Body of pancreas (tissue), 4 donors: Measurements from ENCODE around the gene TGFB1I1.

Experiments
- CTCF ChIP-seq, 7 experiments: fragments of 450-650 bp in 4 of 7; fragments of 200-600 bp in 3 of 7; sonication (generic) in 3 of 7; IDR thresholded peaks; one replicate each; pipeline ENCODE4 v1.5.1; 2016 to 2019; ENCODE audit warnings: antibody characterized with exemption in 7 of 7
- POLR2A ChIP-seq, 3 donors: fragments of 450-650 bp; IDR thresholded peaks; one replicate each; pipeline ENCODE4 v1.6.1; 2016; ENCODE audit warnings: antibody characterized with exemption in 3 of 3, mild to moderate bottlenecking in 2 of 3

- TF ChIP-seq POLR2A (IDR thresholded peaks at IDR 0.05) (peak; percentile 37 to 58 (median 50)), CTCF (IDR thresholded peaks at IDR 0.05) (peak in 6 of 7 experiments; percentile 40 to 76 (median 68))
Measured at GRCh38 chr16:31477220-31478216, 5.6 kb downstream of the TGFB1I1 start.
